ENCODE measurements around the gene SPTBN1.

SPTBN1 gene

GRCh38 chr2:54614819-54615218 is 158.7 kb downstream of the SPTBN1 start:
- Histone ChIP-seq H3K9ac (ENCODE audit: low read length) (no peak overlapping the region), H3K27ac (ENCODE audit: low read depth, low read length) (no peak overlapping the region), H3K9me3 (ENCODE audit: control insufficient read depth, insufficient read depth, low read depth, low read length) (no peaks in the 10 kb centered on the region), H3K36me3 (ENCODE audit: control insufficient read depth, insufficient read depth, low read length) (peaks cover 57% of the 10 kb centered on the region), H3K4me3 (ENCODE audit: low read depth, low read length) (no peak overlapping the region), H3K4me1 (ENCODE audit: control insufficient read depth, insufficient read depth, low read length) (peaks cover 21% of the 10 kb centered on the region), H3K27me3 (ENCODE audit: control insufficient read depth, insufficient read depth, low read length) (no peaks in the 10 kb centered on the region)

DNA sequence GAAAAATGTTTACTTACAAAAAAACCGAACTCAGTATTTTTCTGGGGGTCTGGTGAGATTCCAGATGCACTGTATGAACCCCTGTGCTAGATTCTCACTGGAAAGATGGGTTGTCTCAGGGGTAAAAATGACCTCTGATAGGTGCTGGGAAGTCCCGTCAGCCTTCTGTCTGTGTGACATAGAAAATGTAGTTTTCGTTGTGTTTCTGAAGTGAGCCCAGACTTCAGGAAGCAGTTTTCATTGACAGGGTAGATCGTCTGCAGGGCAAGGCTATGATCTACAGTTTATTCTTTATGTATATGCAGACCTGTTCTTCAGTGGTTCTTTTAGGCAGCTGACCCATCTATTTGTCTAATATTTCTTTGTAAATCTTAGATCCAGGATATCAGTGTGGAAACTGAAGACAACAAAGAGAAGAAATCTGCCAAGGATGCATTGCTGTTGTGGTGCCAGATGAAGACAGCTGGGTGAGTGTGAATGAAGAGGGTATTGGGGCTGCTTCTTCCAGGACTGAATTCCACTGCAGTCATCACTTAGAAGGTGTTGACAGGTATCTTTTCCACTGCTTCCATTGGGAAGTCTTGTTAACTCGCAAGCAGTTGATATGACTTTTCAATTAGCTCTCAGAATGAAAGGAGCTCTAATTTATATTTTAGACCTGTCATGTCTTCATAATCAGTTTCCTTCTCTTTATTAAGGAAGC is 159.9 kb downstream of the SPTBN1 start:
- Histone ChIP-seq H3K27me3 (ENCODE audit: control insufficient read depth, insufficient read depth, low read length) (no peaks in the 10 kb centered on the region), H3K27ac (ENCODE audit: low read depth, low read length) (no peak overlapping the region), H3K4me1 (ENCODE audit: control insufficient read depth, insufficient read depth, low read length) (peaks cover 12% of the 10 kb centered on the region; the same call in 1 of the 2 replicates), H3K9me3 (ENCODE audit: control insufficient read depth, insufficient read depth, low read depth, low read length) (no peaks in the 10 kb centered on the region), H3K36me3 (ENCODE audit: control insufficient read depth, insufficient read depth, low read length) (peaks cover 68% of the 10 kb centered on the region), H3K4me3 (ENCODE audit: low read depth, low read length) (no peak overlapping the region), H3K9ac (ENCODE audit: low read length) (no peak overlapping the region)

DNA sequence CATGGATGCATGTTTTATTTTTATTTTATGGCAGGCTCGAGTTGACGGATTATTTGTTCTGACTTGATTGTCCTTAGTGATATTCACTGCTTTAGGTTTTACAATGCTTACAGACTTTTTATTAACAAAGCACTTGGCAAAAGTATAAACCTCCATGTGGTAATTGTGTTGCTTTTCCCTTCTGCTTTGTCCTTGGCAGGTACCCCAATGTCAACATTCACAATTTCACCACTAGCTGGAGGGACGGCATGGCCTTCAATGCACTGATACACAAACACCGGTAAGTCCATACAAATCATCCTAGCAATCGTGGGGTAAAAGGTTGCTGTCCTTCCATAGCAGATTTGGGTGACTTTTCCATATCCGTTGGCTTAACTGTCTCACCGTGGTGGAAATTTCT is 161.3 kb downstream of the SPTBN1 start:
- Histone ChIP-seq H3K27ac (ENCODE audit: low read depth, low read length) (no peak overlapping the region), H3K4me3 (ENCODE audit: low read depth, low read length) (no peak overlapping the region), H3K9me3 (ENCODE audit: control insufficient read depth, insufficient read depth, low read depth, low read length) (no peaks in the 10 kb centered on the region), H3K9ac (ENCODE audit: low read length) (no peak overlapping the region), H3K4me1 (ENCODE audit: control insufficient read depth, insufficient read depth, low read length) (peaks cover 12% of the 10 kb centered on the region; the same call in 1 of the 2 replicates), H3K27me3 (ENCODE audit: control insufficient read depth, insufficient read depth, low read length) (no peaks in the 10 kb centered on the region), H3K36me3 (ENCODE audit: control insufficient read depth, insufficient read depth, low read length) (peaks cover 77% of the 10 kb centered on the region)

GRCh38 chr2:54618646-54619565 is 162.8 kb downstream of the SPTBN1 start:
- Histone ChIP-seq H3K9ac (ENCODE audit: low read length) (no peak overlapping the region), H3K9me3 (ENCODE audit: control insufficient read depth, insufficient read depth, low read depth, low read length) (no peaks in the 10 kb centered on the region), H3K27me3 (ENCODE audit: control insufficient read depth, insufficient read depth, low read length) (no peaks in the 10 kb centered on the region), H3K4me3 (ENCODE audit: low read depth, low read length) (no peak overlapping the region), H3K27ac (ENCODE audit: low read depth, low read length) (no peak overlapping the region), H3K4me1 (ENCODE audit: control insufficient read depth, insufficient read depth, low read length) (peaks cover 5% of the 10 kb centered on the region; the same call in 1 of the 2 replicates), H3K36me3 (ENCODE audit: control insufficient read depth, insufficient read depth, low read length) (peaks cover 89% of the 10 kb centered on the region)

DNA sequence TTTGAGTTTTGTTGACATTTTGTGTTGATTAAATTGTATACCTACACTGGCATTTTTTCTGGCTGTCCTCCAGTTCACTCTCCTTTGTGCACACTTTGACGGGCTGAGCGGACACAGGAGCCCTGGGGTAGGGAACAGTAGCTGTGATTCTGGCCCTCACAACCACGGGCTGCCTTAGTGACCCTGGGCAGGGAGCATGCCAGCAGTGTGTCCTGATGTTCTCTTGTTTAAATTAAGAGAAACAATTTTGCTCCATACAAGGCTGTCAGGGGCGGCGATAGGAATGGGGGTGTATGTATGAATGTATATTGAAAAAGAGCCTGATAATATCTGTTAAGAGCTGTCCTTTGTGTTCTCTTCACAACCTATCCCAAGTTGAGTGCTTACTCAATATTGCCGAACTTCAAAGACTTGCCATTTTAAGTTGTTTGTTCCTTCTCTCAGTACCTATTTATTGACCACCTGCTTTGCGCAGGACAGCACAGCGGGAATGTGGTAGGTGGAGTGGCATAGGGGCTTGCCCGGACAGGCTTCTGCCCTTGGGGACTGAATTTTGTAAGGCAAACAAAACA is 163.6 kb downstream of the SPTBN1 start:
- H3K36me3 ChIP-seq (ENCODE audit: control insufficient read depth, insufficient read depth, low read length) = peaks cover 97% of the 10 kb centered on the region
- no peaks in the 10 kb centered on the region for H3K4me1 ChIP-seq (ENCODE audit: control insufficient read depth, insufficient read depth, low read length)
- H3K9ac ChIP-seq (ENCODE audit: low read length) = no peak overlapping the region
- no peak overlapping the region for H3K4me3 ChIP-seq (ENCODE audit: low read depth, low read length)
- H3K27me3 ChIP-seq (ENCODE audit: control insufficient read depth, insufficient read depth, low read length) = no peaks in the 10 kb centered on the region
- no peaks in the 10 kb centered on the region for H3K9me3 ChIP-seq (ENCODE audit: control insufficient read depth, insufficient read depth, low read depth, low read length)
- no peak overlapping the region for H3K27ac ChIP-seq (ENCODE audit: low read depth, low read length)

- Histone ChIP-seq H3K27ac (ENCODE audit: low read depth, low read length) (no peak overlapping the region), H3K36me3 (ENCODE audit: control insufficient read depth, insufficient read depth, low read length) (peaks cover 98% of the 10 kb centered on the region)
Measured at GRCh38 chr2:54620948-54621347, 164.8 kb downstream of the SPTBN1 start.

GRCh38 chr2:54624591-54625071 is 168.5 kb downstream of the SPTBN1 start:
- no peaks in the 10 kb centered on the region for H3K9me3 ChIP-seq (ENCODE audit: control insufficient read depth, insufficient read depth, low read depth, low read length)
- no peaks in the 10 kb centered on the region for H3K27me3 ChIP-seq (ENCODE audit: control insufficient read depth, insufficient read depth, low read length)
- H3K36me3 ChIP-seq (ENCODE audit: control insufficient read depth, insufficient read depth, low read length) = peaks cover 97% of the 10 kb centered on the region
- H3K4me1 ChIP-seq (ENCODE audit: control insufficient read depth, insufficient read depth, low read length) = no peaks in the 10 kb centered on the region
- no peak overlapping the region for H3K27ac ChIP-seq (ENCODE audit: low read depth, low read length)
- H3K4me3 ChIP-seq (ENCODE audit: low read depth, low read length) = no peak overlapping the region
- H3K9ac ChIP-seq (ENCODE audit: low read length) = no peak overlapping the region

More at GRCh38 chr2:54620948-54621347, 164.8 kb downstream of the SPTBN1 start:
- Histone ChIP-seq H3K9me3 (ENCODE audit: control insufficient read depth, insufficient read depth, low read depth, low read length) (no peaks in the 10 kb centered on the region), H3K9ac (ENCODE audit: low read length) (no peak overlapping the region), H3K27me3 (ENCODE audit: control insufficient read depth, insufficient read depth, low read length) (no peaks in the 10 kb centered on the region), H3K4me1 (ENCODE audit: control insufficient read depth, insufficient read depth, low read length) (no peaks in the 10 kb centered on the region), H3K4me3 (ENCODE audit: low read depth, low read length) (no peak overlapping the region)

DNA sequence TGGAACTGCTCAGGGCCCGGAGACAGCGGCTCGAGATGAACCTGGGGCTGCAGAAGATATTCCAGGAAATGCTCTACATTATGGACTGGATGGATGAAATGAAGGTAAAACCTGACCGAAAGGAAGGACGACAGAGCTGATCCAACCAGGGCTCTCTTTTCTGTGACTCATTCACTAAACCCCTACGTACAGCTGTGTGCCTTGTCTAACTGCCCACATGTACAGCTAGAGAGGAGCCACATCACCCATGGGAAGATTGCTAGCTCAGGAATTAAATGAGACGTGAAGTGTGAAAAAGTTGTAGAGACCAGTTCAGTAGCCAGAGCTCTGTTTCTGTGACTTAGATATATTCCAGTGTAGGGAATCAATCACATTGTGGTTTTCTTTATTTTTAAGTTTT is 170.0 kb downstream of the SPTBN1 start:
- Histone ChIP-seq H3K36me3 (ENCODE audit: control insufficient read depth, insufficient read depth, low read length) (peaks cover 97% of the 10 kb centered on the region), H3K9ac (ENCODE audit: low read length) (no peak overlapping the region), H3K27me3 (ENCODE audit: control insufficient read depth, insufficient read depth, low read length) (no peaks in the 10 kb centered on the region), H3K4me3 (ENCODE audit: low read depth, low read length) (no peak overlapping the region), H3K9me3 (ENCODE audit: control insufficient read depth, insufficient read depth, low read depth, low read length) (no peaks in the 10 kb centered on the region), H3K4me1 (ENCODE audit: control insufficient read depth, insufficient read depth, low read length) (no peaks in the 10 kb centered on the region), H3K27ac (ENCODE audit: low read depth, low read length) (no peak overlapping the region)

GRCh38 chr2:54626884-54627283 is 170.8 kb downstream of the SPTBN1 start:
- H3K4me1 ChIP-seq (ENCODE audit: control insufficient read depth, insufficient read depth, low read length) = no peaks in the 10 kb centered on the region
- no peaks in the 10 kb centered on the region for H3K27me3 ChIP-seq (ENCODE audit: control insufficient read depth, insufficient read depth, low read length)
- no peak overlapping the region for H3K27ac ChIP-seq (ENCODE audit: low read depth, low read length)
- peaks cover 97% of the 10 kb centered on the region for H3K36me3 ChIP-seq (ENCODE audit: control insufficient read depth, insufficient read depth, low read length)
- H3K9ac ChIP-seq (ENCODE audit: low read length) = no peak overlapping the region
- no peak overlapping the region for H3K4me3 ChIP-seq (ENCODE audit: low read depth, low read length)
- H3K9me3 ChIP-seq (ENCODE audit: control insufficient read depth, insufficient read depth, low read depth, low read length) = no peaks in the 10 kb centered on the region

GRCh38 chr2:54627973-54628372 is 171.8 kb downstream of the SPTBN1 start:
- H3K36me3 ChIP-seq (ENCODE audit: control insufficient read depth, insufficient read depth, low read length) = peaks cover 97% of the 10 kb centered on the region
- no peaks in the 10 kb centered on the region for H3K4me1 ChIP-seq (ENCODE audit: control insufficient read depth, insufficient read depth, low read length)
- H3K27me3 ChIP-seq (ENCODE audit: control insufficient read depth, insufficient read depth, low read length) = no peaks in the 10 kb centered on the region
- no peak overlapping the region for H3K4me3 ChIP-seq (ENCODE audit: low read depth, low read length)
- H3K9me3 ChIP-seq (ENCODE audit: control insufficient read depth, insufficient read depth, low read depth, low read length) = no peaks in the 10 kb centered on the region
- H3K9ac ChIP-seq (ENCODE audit: low read length) = no peak overlapping the region
- no peak overlapping the region for H3K27ac ChIP-seq (ENCODE audit: low read depth, low read length)

DNA sequence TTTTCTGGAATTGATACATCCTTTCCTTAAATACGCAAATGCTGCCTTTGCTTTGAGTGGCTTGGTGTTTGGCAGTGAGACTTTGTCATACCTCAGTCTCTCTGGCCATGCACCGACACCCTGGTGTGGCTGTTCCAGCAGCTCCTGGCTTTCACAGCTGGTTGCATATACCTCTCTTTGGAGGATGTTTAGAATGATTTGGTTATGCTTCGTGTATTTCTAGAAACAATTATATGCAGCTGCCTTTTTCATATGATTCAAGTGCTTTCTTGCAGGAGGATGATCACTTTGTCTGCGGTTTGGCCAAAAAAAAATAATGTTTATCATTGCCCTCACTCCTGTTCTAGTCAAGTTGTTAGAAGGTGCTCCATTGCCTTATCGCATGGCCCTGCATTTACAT is 172.3 kb downstream of the SPTBN1 start:
- Histone ChIP-seq H3K4me1 (ENCODE audit: control insufficient read depth, insufficient read depth, low read length) (no peaks in the 10 kb centered on the region), H3K4me3 (ENCODE audit: low read depth, low read length) (no peak overlapping the region), H3K27me3 (ENCODE audit: control insufficient read depth, insufficient read depth, low read length) (no peaks in the 10 kb centered on the region), H3K9me3 (ENCODE audit: control insufficient read depth, insufficient read depth, low read depth, low read length) (no peaks in the 10 kb centered on the region), H3K9ac (ENCODE audit: low read length) (no peak overlapping the region), H3K27ac (ENCODE audit: low read depth, low read length) (no peak overlapping the region), H3K36me3 (ENCODE audit: control insufficient read depth, insufficient read depth, low read length) (peaks cover 97% of the 10 kb centered on the region)
